CD1c-positive myeloid dendritic cell (primary cell): ENCODE data around the gene FAM174B.

Experiments
- DNase-seq: peaks from one replicate; pipeline ENCODE4 v3.0.0-alpha.2; 2016; ENCODE audit errors: extremely low spot score

FAM174B gene

GRCh38 chr15:92571824-92572223 is 83.8 kb downstream of the FAM174B start:
- no peak for DNase-seq

- DNase-seq, result no peak
Measured at GRCh38 chr15:92570391-92570790, 85.2 kb downstream of the FAM174B start.

DNA sequence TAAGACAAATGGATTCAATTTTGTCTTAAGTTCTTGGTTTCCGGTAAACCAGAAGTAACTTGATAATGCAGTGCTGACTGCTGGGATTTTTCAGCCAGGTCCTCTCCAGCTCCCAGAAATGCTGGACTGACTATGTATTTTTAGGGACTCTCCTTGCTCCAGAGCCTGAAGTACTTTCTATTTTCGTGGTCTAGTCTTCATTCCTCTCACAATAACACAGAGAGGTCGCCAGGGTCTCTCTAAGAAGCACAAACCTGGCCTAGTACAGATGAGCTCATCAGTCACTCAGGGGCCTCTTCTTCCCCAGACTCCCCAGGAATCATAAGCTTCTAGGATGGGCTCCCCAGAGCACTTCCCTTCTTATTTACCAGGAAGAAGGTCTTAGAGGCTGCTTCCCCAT is 85.8 kb downstream of the FAM174B start:
- no peak for DNase-seq
